Stimulated activated CD4-positive, alpha-beta T cell treated with anti-CD3 and anti-CD28 coated beads, Interleukin-15, amount 100 ng/mL, for 24 hours (primary cell): ENCODE measurements around the gene MTCL3.
A peak's percentile ranks its signal among the peaks of the same experiment; 100 is the strongest.
"Not testable (repeated sequence)": the region's sequence is repeated elsewhere in the genome, so short reads cannot be mapped to it uniquely, and the experiment has no call there.

Experiments
- DNase-seq: peaks from one replicate; pipeline ENCODE4 v3.0.0-alpha.2; 2020

MTCL3 gene

GRCh38 chr6:127464881-127465459 is 54.2 kb downstream of the MTCL3 start:
- DNase-seq: peak; percentile 80

DNA sequence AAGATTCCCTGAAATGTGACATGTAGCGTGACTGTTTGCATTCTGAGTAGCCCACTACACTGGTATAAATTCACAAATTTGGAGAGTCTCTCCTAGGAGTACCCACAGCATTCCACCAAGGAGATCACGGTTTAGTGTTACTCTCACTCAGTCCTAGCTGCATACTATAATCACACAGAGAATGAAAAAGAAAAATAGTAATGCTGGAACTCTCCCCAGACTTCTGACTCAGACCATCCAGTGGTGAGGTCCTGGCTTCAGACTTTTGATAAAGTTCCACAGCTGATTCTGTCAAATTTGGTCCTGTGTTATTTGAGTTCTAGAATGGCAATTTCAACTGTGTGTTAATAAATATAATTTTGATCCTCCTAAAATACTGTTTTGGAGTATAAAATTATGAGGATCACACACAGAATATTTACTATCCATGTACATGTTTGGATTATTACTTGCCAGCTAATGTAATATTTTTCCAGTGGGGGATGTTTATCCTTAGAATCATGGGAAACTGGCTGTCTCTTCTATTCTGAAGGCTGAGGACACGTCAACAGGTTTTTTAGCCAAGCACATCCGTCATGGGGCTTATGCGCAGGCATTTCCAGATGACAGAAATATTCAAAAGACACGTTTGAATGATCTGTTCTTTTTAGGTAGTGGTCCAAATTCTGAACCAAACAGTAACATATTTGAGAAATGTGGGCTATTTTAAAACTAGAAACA is 54.8 kb downstream of the MTCL3 start:
- DNase-seq: no peak

DNA sequence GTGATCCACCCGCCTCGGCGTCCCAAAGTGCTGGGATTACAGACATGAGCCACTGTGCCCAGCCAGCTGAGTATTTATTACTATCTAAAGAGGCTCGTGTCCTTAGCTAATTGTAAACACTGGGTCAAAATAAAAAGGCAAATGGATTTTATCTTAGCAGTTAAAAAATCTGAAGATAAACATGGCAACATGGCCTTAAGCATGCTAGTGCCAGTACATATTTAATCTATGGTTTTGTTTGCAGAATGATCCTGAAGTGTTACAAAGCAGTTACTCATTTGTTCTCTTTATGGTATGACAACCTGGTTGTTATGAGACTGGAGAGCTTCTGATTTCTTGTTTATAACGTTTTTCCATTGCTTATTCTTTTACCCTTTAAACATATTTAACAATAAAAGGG is 56.1 kb downstream of the MTCL3 start:
- no peak for DNase-seq

GRCh38 chr6:127462376-127462775 is 56.8 kb downstream of the MTCL3 start:
- DNase-seq: no peak

DNA sequence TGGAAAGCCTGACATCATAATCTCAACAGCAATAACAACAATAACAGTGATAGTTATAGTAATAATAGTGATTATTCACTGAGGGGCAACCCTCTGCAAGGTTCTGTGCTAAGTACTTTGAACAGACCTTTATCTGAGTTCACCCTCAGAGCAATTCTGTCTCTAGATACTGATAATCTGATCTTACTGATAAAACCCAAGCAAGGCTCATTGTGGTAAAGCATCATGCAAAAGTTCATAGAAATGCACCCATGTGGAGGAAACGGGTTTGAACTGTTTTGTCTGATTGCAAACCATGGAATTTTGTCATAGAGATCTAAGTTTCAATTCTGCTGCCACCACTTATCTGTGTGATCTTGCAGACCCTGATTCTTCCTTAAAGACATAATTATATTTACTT is 58.7 kb downstream of the MTCL3 start:
- no peak for DNase-seq

- DNase-seq: no peak
Measured at GRCh38 chr6:127459231-127459641, 59.9 kb downstream of the MTCL3 start, which contains the start of gene KIAA0408. Gene KIAA0408, minus strand, starts transcription at chr6:127459389. Its CDS starts 5,408 bp downstream, at chr6:127453981.

DNA sequence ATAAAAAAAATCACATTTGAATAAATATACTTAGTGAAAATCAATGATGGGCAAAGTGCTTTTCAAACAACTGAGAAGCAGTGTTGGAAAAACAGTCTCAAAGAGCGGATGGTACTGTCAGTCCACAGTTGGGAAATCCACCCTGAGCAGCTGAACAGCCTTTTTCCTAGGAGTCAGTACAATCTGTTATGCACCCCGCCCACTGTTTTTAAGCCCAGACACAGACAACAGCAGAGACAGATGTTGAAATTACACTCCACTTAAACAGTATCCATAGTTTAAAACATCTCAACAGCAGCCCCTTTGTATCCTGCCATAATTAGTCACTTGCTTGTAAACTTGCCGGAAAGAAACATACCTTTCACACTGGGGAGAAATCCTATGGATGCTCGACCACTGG is 60.3 kb downstream of the MTCL3 start:
- DNase-seq: no peak

DNA sequence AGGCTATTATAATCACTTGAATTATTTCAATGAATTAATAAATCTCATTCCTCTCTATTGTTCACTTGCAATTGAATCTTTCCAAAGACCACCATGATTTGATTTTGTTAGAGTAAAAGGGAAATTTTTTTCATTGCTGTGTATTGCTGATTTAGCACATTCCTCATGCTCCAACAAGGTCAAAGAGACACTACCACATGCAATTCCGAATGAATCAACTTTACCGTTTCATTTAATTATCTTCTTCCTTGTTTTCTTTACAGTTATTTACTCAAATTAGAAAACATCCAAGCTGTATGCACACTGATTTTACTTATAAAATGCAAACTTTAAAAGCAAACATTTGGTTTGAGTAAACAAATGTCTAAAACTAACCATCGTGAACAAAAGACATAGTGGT is 60.9 kb downstream of the MTCL3 start:
- DNase-seq: no peak

DNA sequence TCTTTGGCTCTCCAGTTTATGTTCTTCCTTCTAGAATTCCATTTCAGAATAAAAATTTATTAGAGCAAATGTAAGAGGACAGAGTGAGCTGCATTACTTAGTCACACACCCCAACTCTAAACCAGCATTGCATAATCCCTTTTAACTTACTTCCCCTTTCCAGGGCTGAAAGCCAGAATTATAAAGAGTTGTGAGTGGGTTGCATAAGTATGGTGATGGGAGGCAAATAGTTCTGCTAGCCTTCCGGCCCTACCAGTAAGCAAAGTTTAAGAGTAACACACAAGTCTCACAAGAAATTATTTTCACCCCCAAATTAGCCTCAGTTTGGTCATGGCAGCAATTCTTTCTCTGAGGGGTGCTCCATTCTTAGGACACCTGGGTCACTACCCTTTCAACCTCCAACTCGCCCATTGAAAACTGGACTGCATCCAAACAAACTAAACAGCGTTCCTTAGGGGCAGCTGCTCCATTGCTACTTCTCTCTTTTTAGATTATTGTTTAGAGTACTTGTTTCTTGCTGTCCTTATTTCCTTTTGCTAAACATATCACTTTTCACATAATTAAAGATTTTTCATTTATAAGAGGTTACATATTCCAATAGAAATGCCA is 61.6 kb downstream of the MTCL3 start:
- DNase-seq: no peak

DNA sequence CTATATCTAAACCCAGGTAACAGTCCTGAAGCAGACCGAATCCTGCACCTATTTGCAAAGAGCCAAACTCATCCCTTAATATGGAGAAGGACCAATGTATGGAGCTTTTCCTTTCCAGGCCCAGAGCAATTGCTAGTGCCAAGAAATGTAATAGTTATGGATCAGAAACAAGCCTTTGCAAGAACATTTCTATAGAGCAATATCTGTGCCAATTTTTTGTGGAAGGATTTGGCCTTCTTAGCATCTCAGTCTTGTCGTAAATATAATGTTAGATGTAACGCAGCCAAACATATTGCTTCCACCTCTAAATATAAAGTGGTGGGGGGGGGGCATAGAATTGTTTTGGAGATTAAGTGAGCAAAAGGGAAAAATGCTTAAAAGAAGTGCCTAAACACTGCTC is 62.7 kb downstream of the MTCL3 start:
- no peak for DNase-seq

DNA sequence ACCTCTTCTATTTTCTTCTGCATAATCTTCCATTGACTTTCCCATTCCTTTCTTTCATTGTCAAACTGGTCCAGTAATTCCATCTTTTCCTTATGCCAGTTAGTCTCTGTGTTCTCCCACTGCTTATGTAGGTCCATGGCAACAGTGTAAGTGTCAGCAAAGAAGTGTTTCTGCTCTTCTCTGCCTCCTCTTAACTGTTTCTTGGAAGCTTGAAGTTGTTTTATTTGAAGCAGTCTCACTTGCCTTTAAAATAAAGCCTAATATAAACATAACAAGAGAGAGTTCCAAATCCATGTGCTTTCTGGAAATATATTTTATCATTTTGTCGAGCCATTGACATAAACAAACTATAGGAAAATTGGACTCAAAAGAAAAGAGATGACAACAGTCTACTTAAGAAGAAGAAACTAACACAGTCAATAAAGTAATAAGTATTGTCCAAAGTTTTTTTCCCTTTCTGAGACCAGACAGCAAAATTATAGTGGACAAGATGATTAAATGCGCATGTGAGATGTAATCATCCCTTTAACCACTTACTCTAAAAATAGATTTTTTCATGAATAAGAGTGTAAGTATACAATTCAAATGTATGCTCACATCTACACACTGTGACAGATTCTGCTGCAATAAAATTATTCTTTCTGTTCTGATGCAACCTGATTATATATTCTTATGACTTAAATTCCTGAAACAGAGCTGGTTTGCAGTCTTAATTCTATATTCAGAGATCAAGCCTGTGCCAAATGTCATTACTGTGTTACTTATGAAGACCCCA is 65.1 kb downstream of the MTCL3 start:
- no peak for DNase-seq

DNA sequence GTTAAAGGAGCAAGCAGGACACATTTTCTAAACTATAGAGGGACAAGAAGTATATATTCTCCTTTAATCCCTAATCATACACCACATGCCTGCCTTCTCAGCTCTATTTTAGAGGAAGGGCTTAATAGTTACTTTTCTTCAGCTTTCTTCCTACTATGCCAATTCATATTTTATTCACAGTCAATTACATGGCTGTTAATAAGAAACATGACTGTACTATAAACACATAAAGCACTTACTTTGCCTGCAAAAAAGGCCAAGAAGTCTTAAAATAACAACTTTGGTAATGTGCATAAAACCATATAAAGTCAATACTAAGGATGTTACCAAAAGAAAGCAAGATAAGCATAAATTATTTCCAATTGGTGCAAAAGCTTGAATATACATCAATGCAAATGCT is 66.3 kb downstream of the MTCL3 start:
- DNase-seq: no peak

DNA sequence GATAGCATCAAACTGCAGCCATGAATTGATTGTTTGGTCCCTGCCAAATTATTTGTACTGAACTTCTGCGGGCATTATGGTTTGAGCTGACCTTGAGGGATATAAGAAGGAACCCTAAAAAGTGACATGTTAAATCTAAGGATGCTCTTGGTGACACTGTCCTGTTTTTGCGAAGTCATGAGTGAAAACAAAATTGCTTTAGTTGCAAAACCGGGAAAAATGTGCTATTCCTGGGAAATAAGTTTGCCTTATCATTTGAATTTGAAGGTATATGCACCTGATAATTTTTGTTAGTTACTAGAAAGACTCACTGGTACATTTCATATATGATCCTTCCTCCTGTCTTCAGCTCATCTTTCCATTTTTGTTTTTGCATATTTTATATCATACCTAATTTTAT is 67.7 kb downstream of the MTCL3 start:
- no peak for DNase-seq

- no peak for DNase-seq
Measured at GRCh38 chr6:127447780-127448179, 71.4 kb downstream of the MTCL3 start.

DNA sequence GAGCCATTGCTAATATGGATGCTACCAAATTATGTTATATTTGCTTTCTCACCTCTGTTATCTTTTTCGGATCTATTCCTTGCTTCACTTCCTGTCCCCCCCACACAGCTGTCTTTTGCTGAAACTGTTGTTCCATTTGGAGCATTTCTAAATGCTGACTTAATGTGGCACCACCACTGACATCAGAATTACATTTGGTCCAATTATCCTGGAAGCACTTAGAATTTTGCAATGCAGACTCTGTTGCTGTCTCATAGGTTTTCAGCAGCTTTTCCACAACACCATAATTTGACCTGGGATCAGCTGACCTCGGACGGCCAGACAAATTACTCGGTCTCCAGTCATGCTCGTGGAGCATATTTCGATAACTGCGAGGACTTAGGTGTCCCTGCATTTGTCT is 72.8 kb downstream of the MTCL3 start:
- DNase-seq: no peak

DNA sequence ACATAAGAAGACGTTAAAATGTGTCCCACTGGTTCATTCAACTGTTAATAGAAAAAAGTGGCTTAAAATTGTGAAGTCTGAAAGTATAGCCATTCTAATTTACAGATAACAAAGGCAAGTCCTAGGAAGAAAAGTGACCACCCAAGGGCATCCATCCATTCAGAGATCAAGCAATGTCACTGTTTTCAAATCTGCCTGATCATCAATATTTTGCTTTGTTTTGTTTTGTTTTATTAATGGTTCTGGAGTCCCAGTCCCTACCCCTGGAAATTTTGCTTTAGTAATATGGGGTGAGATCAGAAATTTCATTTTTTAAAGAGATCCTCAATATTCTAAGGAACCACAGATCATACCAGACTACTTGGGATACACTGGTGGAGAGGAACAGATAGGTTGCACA is 77.3 kb downstream of the MTCL3 start:
- no peak for DNase-seq

DNA sequence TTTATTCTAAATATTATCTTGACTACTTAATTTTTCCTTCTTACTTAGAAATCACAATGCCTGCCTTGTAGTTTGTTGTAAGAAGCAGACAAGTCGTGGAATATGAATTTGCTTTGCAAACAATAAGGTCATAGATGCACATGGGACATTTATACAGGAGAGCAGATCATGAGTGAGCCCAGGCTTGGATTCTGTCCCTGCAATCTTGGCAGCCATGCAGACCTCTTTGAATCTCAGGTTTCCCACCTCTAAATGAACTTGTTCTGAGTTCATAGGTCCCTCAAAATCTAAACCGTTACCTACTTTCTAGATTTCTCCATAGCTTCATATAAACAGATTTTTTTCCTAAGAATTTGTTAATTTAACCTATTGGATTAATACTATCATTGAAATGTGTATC is 79.4 kb downstream of the MTCL3 start:
- DNase-seq: no peak

DNA sequence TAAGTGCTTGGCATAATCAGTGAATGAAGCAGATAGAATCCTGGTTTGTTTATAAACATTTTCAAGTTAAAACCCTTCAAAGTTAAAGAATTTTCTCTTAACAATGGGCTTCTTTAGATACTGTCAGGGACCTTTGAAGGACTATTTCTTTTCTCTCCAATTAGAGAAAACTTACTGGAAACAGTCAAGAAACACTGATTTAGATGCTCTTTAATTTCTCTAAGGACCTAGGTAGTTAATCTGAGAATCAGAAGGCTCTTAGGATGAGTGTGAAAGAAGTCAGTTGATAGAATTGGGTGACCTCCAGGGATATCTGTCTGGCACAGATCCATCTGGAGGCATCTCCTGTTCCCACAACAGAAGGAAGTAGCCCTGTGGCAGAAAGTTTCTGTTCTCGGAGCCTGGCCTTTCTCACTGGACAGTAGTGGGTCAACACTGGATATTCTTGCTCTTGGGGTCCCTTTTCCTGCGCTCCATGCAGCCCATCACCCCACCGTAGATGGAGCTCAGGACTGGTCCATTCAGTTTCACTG is 82.5 kb downstream of the MTCL3 start:
- no peak for DNase-seq

- no peak for DNase-seq
Measured at GRCh38 chr6:127435626-127436220, 83.4 kb downstream of the MTCL3 start.

- no peak for DNase-seq
Measured at GRCh38 chr6:127434651-127435050, 84.5 kb downstream of the MTCL3 start.

DNA sequence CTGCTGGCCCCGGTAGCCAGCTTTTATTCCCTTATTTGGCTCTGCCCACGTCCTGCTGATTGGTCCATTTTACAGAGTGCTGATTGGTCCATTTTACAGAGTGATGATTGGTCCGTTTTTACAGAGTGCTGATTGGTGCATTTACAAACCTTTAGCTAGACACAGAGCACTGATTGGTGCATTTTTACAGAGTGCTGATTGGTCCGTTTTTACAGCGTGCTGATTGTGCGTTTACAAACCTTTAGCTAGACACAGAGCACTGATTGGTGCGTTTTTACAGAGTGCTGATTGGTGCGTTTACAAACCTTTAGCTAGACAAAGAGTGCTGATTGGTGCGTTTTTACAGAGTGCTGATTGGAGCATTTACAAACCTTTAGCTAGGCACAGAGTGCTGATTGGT is 90.6 kb downstream of the MTCL3 start:
- not testable (repeated sequence) for DNase-seq

GRCh38 chr6:127423921-127424320 is 95.2 kb downstream of the MTCL3 start:
- DNase-seq: no peak
